H1 (cell line): ENCODE results near the gene SLC35E3. TPM values are rescaled to one million over a fixed set of nuclear protein-coding genes. Genes with fewer than 3 reads are reported as not detected.

ENCODE experiments used
- CTCF ChIA-PET: fragments of 300-600 bp; sonication (Branson Sonifier 250); formaldehyde crosslinking; loops from one replicate; lab custom pipeline; 2021; ENCODE audit not compliant: partially characterized antibody; lab: Charles Lee
- POLR2A ChIA-PET: fragments of 300-600 bp; sonication (Branson Sonifier 250); formaldehyde crosslinking; loops from one replicate; lab custom pipeline; 2021; ENCODE audit warnings: inconsistent platforms; ENCODE audit not compliant: partially characterized antibody; lab: Charles Lee
- DNase-seq, 2 experiments: peaks; one replicate each; pipeline versions ENCODE4 v3.0.0 to v3.0.0-alpha.2; 2010 to 2022; ENCODE audit warnings: low spot score in 2 of 2, low read depth in 1 of 2, mixed read lengths in 1 of 2
- FAIRE-seq: peaks from 2 replicates; lab custom pipeline; 2011; peaks lifted over from hg19 to GRCh38; lab: Jason Lieb, UNC
- H2AFZ ChIP-seq: 2 replicates; pipeline ENCODE4 v1.8.1; 2012; ENCODE audit warnings: low read length, inconsistent platforms
- H2AK5ac ChIP-seq: 2 replicates; pipeline ENCODE4 v1.6.1; 2013; ENCODE audit warnings: low read depth, low read length
- H2BK120ac ChIP-seq: replicated peaks from 2 replicates; pipeline ENCODE3; 2013; ENCODE audit warnings: low read depth, low read length, inconsistent platforms
- H2BK12ac ChIP-seq: 2 replicates; pipeline ENCODE4 v1.6.1; 2013; ENCODE audit warnings: low read depth, low read length
- H2BK15ac ChIP-seq: 2 replicates; pipeline ENCODE4 v1.6.1; 2013; ENCODE audit warnings: low read length
- H2BK20ac ChIP-seq: 2 replicates; pipeline ENCODE4 v1.6.1; 2013; ENCODE audit warnings: low read length
- H2BK5ac ChIP-seq: 2 replicates; pipeline ENCODE4 v1.6.1; 2013; ENCODE audit warnings: low read depth, low read length
- H3K14ac ChIP-seq: 2 replicates; pipeline ENCODE4 v1.6.1; 2013; ENCODE audit warnings: inconsistent platforms; ENCODE audit not compliant: insufficient read length
- H3K18ac ChIP-seq: 2 replicates; pipeline ENCODE4 v1.6.1; 2013; ENCODE audit warnings: low read length; ENCODE audit errors: extremely low read depth
- H3K23ac ChIP-seq: 2 replicates; pipeline ENCODE4 v1.6.1; 2013; ENCODE audit warnings: inconsistent platforms; ENCODE audit not compliant: insufficient read length
- H3K23me2 ChIP-seq: 2 replicates; pipeline ENCODE4 v1.6.1; 2013; ENCODE audit warnings: low read depth, low read length
- H3K27ac ChIP-seq: 2 replicates; pipeline ENCODE4 v1.6.1; 2011; ENCODE audit warnings: low read depth, low read length, inconsistent platforms
- H3K27me3 ChIP-seq, 4 experiments: replicated peaks in 1 of 4; 1 replicate in 1 of 4; 2 replicates in 3 of 4; pipeline versions ENCODE4 v1.6.1 to v1.8.1; 2011 to 2013; ENCODE audit warnings: low read length in 3 of 4, mild to moderate bottlenecking in 3 of 4, inconsistent platforms in 2 of 4, mixed read lengths in 2 of 4, moderate library complexity in 1 of 4; ENCODE audit not compliant: control insufficient read depth in 3 of 4, insufficient read depth in 3 of 4; ENCODE audit errors: extremely low read depth in 1 of 4
- H3K36me3 ChIP-seq, 4 experiments: 2 replicates each; pipeline versions ENCODE4 v1.6.1 to v1.8.1; 2011 to 2013; ENCODE audit warnings: mild to moderate bottlenecking in 4 of 4, low read length in 3 of 4, moderate library complexity in 2 of 4, control low read depth in 1 of 4, inconsistent platforms in 1 of 4; ENCODE audit not compliant: insufficient read depth in 4 of 4, control insufficient read depth in 2 of 4
- H3K4ac ChIP-seq: replicated peaks from 2 replicates; pipeline ENCODE3; 2013; ENCODE audit warnings: low read length, low read depth, mixed read lengths, inconsistent platforms; ENCODE audit not compliant: insufficient read length
- H3K4me1 ChIP-seq, 4 experiments: replicated peaks in 1 of 4; 1 replicate in 1 of 4; 2 replicates in 3 of 4; pipeline versions ENCODE4 v1.6.1 to v1.8.1; 2011 to 2013; ENCODE audit warnings: low read length in 3 of 4, inconsistent platforms in 2 of 4, mixed read lengths in 1 of 4; ENCODE audit not compliant: insufficient read depth in 4 of 4, control insufficient read depth in 3 of 4
- H3K4me2 ChIP-seq, 2 experiments: 2 replicates each; pipeline versions ENCODE4 v1.6.1 to v1.8.1; 2011 to 2013; ENCODE audit warnings: low read depth in 2 of 2, low read length in 2 of 2, control low read depth in 1 of 2, inconsistent platforms in 1 of 2, mild to moderate bottlenecking in 1 of 2; ENCODE audit not compliant: insufficient read depth in 1 of 2
- H3K4me3 ChIP-seq, 4 experiments: fragments of 200-600, 300-600 bp in 1 of 4; sonication (generic), shearing (Covaris generic), sonication (Bioruptor Twin) in 1 of 4; 2 replicates each; pipeline versions ENCODE4 v1.5.1 to v1.8.1; 2011 to 2016; ENCODE audit warnings: low read length in 4 of 4, low read depth in 3 of 4, control low read depth in 2 of 4, inconsistent platforms in 2 of 4, mild to moderate bottlenecking in 2 of 4, mixed read lengths in 1 of 4, moderate library complexity in 1 of 4; ENCODE audit not compliant: insufficient read depth in 2 of 4; ENCODE audit errors: extremely low read depth in 1 of 4
- H3K56ac ChIP-seq: replicated peaks from 2 replicates; pipeline ENCODE3; 2013; ENCODE audit warnings: low read depth, mild to moderate bottlenecking, mixed read lengths, low read length, inconsistent platforms; ENCODE audit not compliant: insufficient read length
- H3K79me1 ChIP-seq: 2 replicates; pipeline ENCODE4 v1.6.1; 2013; ENCODE audit warnings: low read depth, low read length, control low read depth
- H3K79me2 ChIP-seq, 2 experiments: 2 replicates each; pipeline versions ENCODE4 v1.6.1 to v1.8.1; 2012 to 2013; ENCODE audit warnings: low read length in 2 of 2, mild to moderate bottlenecking in 2 of 2, inconsistent platforms in 1 of 2; ENCODE audit not compliant: insufficient read depth in 2 of 2, control insufficient read depth in 1 of 2
- H3K9ac ChIP-seq, 4 experiments: replicated peaks in 1 of 4; 1 replicate in 1 of 4; 2 replicates in 3 of 4; pipeline versions ENCODE4 v1.6.1 to v1.8.1; 2011 to 2013; ENCODE audit warnings: low read depth in 3 of 4, low read length in 3 of 4, control low read depth in 2 of 4, mild to moderate bottlenecking in 2 of 4, moderate library complexity in 2 of 4, inconsistent platforms in 1 of 4; ENCODE audit errors: extremely low read depth in 1 of 4
- H3K9me3 ChIP-seq, 2 experiments: 2 replicates each; pipeline versions ENCODE4 v1.6.1 to v1.8.1; 2012 to 2013; ENCODE audit warnings: mild to moderate bottlenecking in 2 of 2, moderate library complexity in 2 of 2, control low read depth in 1 of 2, inconsistent platforms in 1 of 2, low read depth in 1 of 2, low read length in 1 of 2, mixed read lengths in 1 of 2; ENCODE audit not compliant: insufficient read depth in 2 of 2
- H4K20me1 ChIP-seq, 2 experiments: replicated peaks in 1 of 2; 2 replicates each; pipeline versions ENCODE3 to v1.8.1; 2011 to 2013; ENCODE audit warnings: inconsistent platforms in 2 of 2, low read length in 2 of 2, mild to moderate bottlenecking in 1 of 2; ENCODE audit not compliant: insufficient read depth in 2 of 2, control insufficient read depth in 1 of 2
- H4K5ac ChIP-seq: 2 replicates; pipeline ENCODE4 v1.6.1; 2013; ENCODE audit warnings: low read length, low read depth, mixed read lengths, inconsistent platforms; ENCODE audit not compliant: insufficient read length
- H4K8ac ChIP-seq: 2 replicates; pipeline ENCODE4 v1.8.0; 2013; ENCODE audit warnings: mild to moderate bottlenecking, moderate library complexity, low read length, inconsistent platforms; ENCODE audit not compliant: insufficient read depth; ENCODE audit errors: extremely low read depth
- H4K91ac ChIP-seq: replicated peaks from 2 replicates; pipeline ENCODE3; 2013; ENCODE audit warnings: low read length, mixed read lengths, inconsistent platforms; ENCODE audit not compliant: insufficient read length
- ASH2L ChIP-seq: fragments of 200-600, 300-600 bp; sonication (generic); IDR thresholded peaks from one replicate; pipeline ENCODE4 v1.7.1; 2017; ENCODE audit warnings: low read length
- CBX8 ChIP-seq: fragments of 300-800, 300-1000 bp; sonication (generic); IDR thresholded peaks from 2 replicates; pipeline ENCODE4 v1.7.1; 2016; ENCODE audit warnings: low read depth, low read length, borderline replicate concordance
- CTCF ChIP-seq, 3 experiments: IDR thresholded peaks; 1 replicate in 2 of 3; 2 replicates in 1 of 3; pipeline versions ENCODE4 v1.5.1 to v1.6.1; 2011; ENCODE audit warnings: low read length in 3 of 3, mild to moderate bottlenecking in 3 of 3, inconsistent platforms in 2 of 3, low read depth in 1 of 3, moderate library complexity in 1 of 3; ENCODE audit not compliant: insufficient read depth in 1 of 3; ENCODE audit errors: control extremely low read depth in 1 of 3
- EGR1 ChIP-seq: IDR thresholded peaks from 2 replicates; pipeline ENCODE4 v1.6.1; 2011; ENCODE audit warnings: low read depth, low read length, borderline replicate concordance
- HDAC6 ChIP-seq: IDR thresholded peaks from one replicate; pipeline ENCODE4 v1.7.1; 2012; ENCODE audit warnings: low read depth, mild to moderate bottlenecking, inconsistent platforms, low read length, moderate library complexity
- JUND ChIP-seq: IDR thresholded peaks from 2 replicates; pipeline ENCODE4 v1.6.1; 2011; ENCODE audit warnings: mild to moderate bottlenecking, improper control_type of control experiment, low read length
- NRF1 ChIP-seq: IDR thresholded peaks from 2 replicates; pipeline ENCODE4 v1.6.1; 2011; ENCODE audit warnings: mild to moderate bottlenecking, low read depth, low read length, improper control_type of control experiment
- POLR2A ChIP-seq, 2 experiments: IDR thresholded peaks; 1 replicate in 1 of 2; 2 replicates in 1 of 2; pipeline ENCODE4 v1.6.1; 2011; ENCODE audit warnings: low read depth in 2 of 2, low read length in 2 of 2, mild to moderate bottlenecking in 2 of 2; ENCODE audit errors: control extremely low read depth in 1 of 2
- RBBP5 ChIP-seq: IDR thresholded peaks from 2 replicates; pipeline ENCODE4 v1.7.1; 2012; ENCODE audit warnings: low read depth, mild to moderate bottlenecking, inconsistent platforms, low read length, moderate library complexity, borderline replicate concordance
- RNF2 ChIP-seq: fragments of 200-900, 300-1000 bp; sonication (generic); IDR thresholded peaks from 2 replicates; pipeline ENCODE4 v1.7.1; 2016; ENCODE audit warnings: borderline replicate concordance, low read depth, mild to moderate bottlenecking, antibody characterized with exemption, low read length; ENCODE audit not compliant: poor library complexity, severe bottlenecking; ENCODE audit errors: missing control alignments
- RXRA ChIP-seq: IDR thresholded peaks from 2 replicates; pipeline ENCODE4 v1.6.1; 2011; ENCODE audit warnings: low read depth, mild to moderate bottlenecking, low read length, moderate library complexity; ENCODE audit not compliant: insufficient read depth
- SP2 ChIP-seq: IDR thresholded peaks from 2 replicates; pipeline ENCODE4 v1.6.1; 2012; ENCODE audit warnings: mild to moderate bottlenecking, low read length, inconsistent platforms
- WGBS, 2 experiments: shearing (Covaris generic) in 1 of 2; methylation state at CpG; one replicate each; pipeline versions ENCODE4 v1.1.6 to v1.1.7; 2013 to 2015; ENCODE audit warnings: low lambda C conversion rate in 2 of 2, mixed read lengths in 2 of 2, inconsistent platforms in 1 of 2, low coverage in 1 of 2, missing lambda C conversion rate in 1 of 2; ENCODE audit not compliant: insufficient replicate concordance in 2 of 2, insufficient coverage in 1 of 2, insufficient read length in 1 of 2; ENCODE audit errors: extremely low coverage in 1 of 2, missing lambda C conversion rate in 1 of 2; 5-methylcytosine and 5-hydroxymethylcytosine counted together
- polyA plus RNA-seq, 7 experiments: library from polyadenylated mRNA; depleted of rRNA in 3 of 7; stranded (reverse) in 5 of 7; unstranded in 2 of 7; fragments of >200 nt in 5 of 7; fragments of 200-250 nt in 2 of 7; gene quantifications; 1 replicate in 5 of 7; 2 replicates in 1 of 7; 4 replicates in 1 of 7; pipeline versions ENCODE4 v1.2.1 to v1.2.3, GENCODE V29; 2011 to 2013; ENCODE audit warnings: missing spikeins in 2 of 7, mixed read lengths in 2 of 7
- total RNA-seq: library from RNA; stranded (reverse); fragmentation: NEBNext Ultra II Directional; extraction: Animal tissue kit (Norgen Biotek cat#: 25700); gene quantifications from 2 replicates; pipeline ENCODE4 v1.2.1, GENCODE V29; 2021

SLC35E3 gene
- total and polyA plus RNA-seq, 2 of the 8 experiments (the other 6 are each of a cell fraction or from before 2014, with no cell fraction given): 10.0 to 10.9 TPM

GRCh38 chr12:68769941-68770340, 24.0 kb downstream of the SLC35E3 start:
- Histone ChIP-seq H3K27me3 (no peaks in the 10 kb centered on the region), H3K36me3 (peaks cover 0 to 7% (median under 1%) of the 10 kb centered on the region in 4 experiments; a peak in 2 of 8 replicates), H2AK5ac (no peak overlapping the region), H2BK120ac (no peak overlapping the region), H4K20me1 (no peaks in the 10 kb centered on the region), H2AFZ (no peak overlapping the region), H3K27ac (no peak overlapping the region), H3K4ac (no peak overlapping the region), H3K56ac (no peak overlapping the region), H3K4me1 (no peaks in the 10 kb centered on the region), H3K18ac (no peak overlapping the region), H3K23me2 (no peaks in the 10 kb centered on the region), H2BK15ac (no peak overlapping the region), H3K79me1 (no peaks in the 10 kb centered on the region), H3K9me3 (no peaks in the 10 kb centered on the region), H4K5ac (no peak overlapping the region), H2BK20ac (no peak overlapping the region), H3K4me3 (no peak overlapping the region), H3K79me2 (no peaks in the 10 kb centered on the region), H3K4me2 (no peak overlapping the region), H3K14ac (no peak overlapping the region), H2BK5ac (no peak overlapping the region), H3K9ac (no peak overlapping the region), H4K8ac (no peak overlapping the region), H2BK12ac (no peak overlapping the region), H4K91ac (no peak overlapping the region), H3K23ac (no peak overlapping the region)
- ChIA-PET CTCF (interaction anchor here (0.9 kb wide), 1 partner anchor 12 kb away, joined by 4 read pairs; no protein-coding TSS in a partner anchor), POLR2A (interaction anchor here (0.8 to 1.9 kb wide), 6 partner anchors 7 to 37 kb away, joined by 3 to 6 read pairs (median 3); no protein-coding TSS in a partner anchor)
- WGBS, 2 experiments: 83% methylated on average over 1 of the region's 1 CpG; no CpG with 5 or more reads in 1 of the 2 experiments
- no peak for FAIRE-seq
- no peak for DNase-seq
- no peak for TF ChIP-seq RNF2
- no peak for TF ChIP-seq SP2
- no peak for TF ChIP-seq CBX8
- no peak for TF ChIP-seq NRF1
- TF ChIP-seq EGR1: no peak
- TF ChIP-seq CTCF (IDR thresholded peaks at IDR 0.05; ENCODE audit: control extremely low read depth in 1 of 3, insufficient read depth in 1 of 3, low read depth in 1 of 3, low read length in 3 of 3): no peak
- TF ChIP-seq RXRA: no peak
- no peak for TF ChIP-seq HDAC6
- no peak for TF ChIP-seq ASH2L
- no peak for TF ChIP-seq RBBP5
- no peak for TF ChIP-seq JUND
- no peak for TF ChIP-seq POLR2A (IDR thresholded peaks at IDR 0.05; ENCODE audit: control extremely low read depth in 1 of 2, low read depth in 2 of 2, low read length in 2 of 2)
